Ishikawa (cell line): ENCODE measurements around the gene ARHGAP45.
A peak's percentile ranks its signal among the peaks of the same experiment; 100 is the strongest.

Experiments
- CREB1 ChIP-seq: IDR thresholded peaks from 2 replicates; pipeline ENCODE4 v1.6.1; 2012; ENCODE audit warnings: low read depth
- EGR1 ChIP-seq: IDR thresholded peaks from 2 replicates; pipeline ENCODE4 v1.6.1; 2012
- EP300 ChIP-seq: IDR thresholded peaks from 2 replicates; pipeline ENCODE4 v1.6.1; 2012; ENCODE audit warnings: borderline replicate concordance
- REST ChIP-seq: IDR thresholded peaks from 2 replicates; pipeline ENCODE4 v1.6.1; 2012; ENCODE audit warnings: low read depth, mild to moderate bottlenecking
- USF1 ChIP-seq: IDR thresholded peaks from 2 replicates; pipeline ENCODE4 v1.6.1; 2012
- YY1 ChIP-seq: IDR thresholded peaks from 2 replicates; pipeline ENCODE4 v1.6.1; 2012; ENCODE audit warnings: low read depth
- ZBTB7A ChIP-seq: IDR thresholded peaks from 2 replicates; pipeline ENCODE4 v1.6.1; 2012; ENCODE audit warnings: low read depth

The ARHGAP45 gene

GRCh38 chr19:1135454-1135853 lies 68.5 kb downstream of the ARHGAP45 start:
- TF ChIP-seq YY1 (no peak), EGR1 (no peak), CREB1 (no peak), REST (no peak), EP300 (no peak)

- TF ChIP-seq USF1 (no peak), ZBTB7A (no peak), EGR1 (0 out of 2 replicates have a peak, but pooled peaks have one; percentile 15)
Measured at GRCh38 chr19:1136201-1136600, 69.2 kb downstream of the ARHGAP45 start.
